Measurements from ENCODE around the gene CENPP. TPM values are rescaled to one million over a fixed set of nuclear protein-coding genes. Genes with fewer than 3 reads are reported as not detected.
A peak's percentile ranks its signal among the peaks of the same experiment; 100 is the strongest.

CENPP gene
- total RNA-seq, 1 experiment from 2014 or later: 14.3 TPM

DNA sequence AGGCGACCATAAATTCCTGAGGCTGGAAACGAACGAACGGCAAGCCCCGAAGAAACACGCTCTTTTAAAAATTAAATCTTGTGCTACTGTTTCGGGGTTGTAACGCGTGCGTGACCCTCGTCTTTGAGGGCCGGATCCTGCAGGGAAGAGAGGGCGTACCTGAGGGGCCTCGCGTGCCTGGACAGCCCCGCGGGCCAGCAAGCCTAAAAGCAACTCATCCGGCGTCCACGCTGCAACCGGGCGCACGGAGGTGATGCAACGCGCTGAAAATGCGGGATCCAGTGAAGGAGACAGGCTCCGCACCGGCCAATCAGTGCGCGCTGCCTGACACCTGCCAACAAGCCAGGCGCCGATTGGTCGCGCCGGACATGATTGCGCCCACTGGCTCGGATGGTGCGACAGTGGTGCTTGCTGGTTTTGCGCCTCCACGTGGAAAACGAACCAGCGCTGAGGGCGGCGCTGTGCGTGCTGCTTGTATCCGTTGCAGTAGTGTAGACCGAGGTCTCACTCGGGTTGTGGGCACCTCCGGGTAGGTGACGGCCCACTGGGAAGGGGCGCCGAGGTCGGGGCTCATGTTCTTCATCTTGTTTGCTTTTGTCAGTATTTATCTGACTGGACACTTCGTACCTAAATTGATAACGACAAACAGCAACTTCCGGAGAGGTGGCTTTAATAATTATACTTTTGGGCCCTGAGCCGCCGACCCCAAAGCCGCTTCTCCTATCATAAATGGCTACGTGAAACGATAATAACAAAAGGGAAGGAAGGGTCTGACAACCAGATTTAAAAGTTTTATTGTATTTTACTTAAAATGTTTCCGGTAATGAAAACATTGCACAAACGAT lies 32.1 kb upstream of the CENPP start, which contains the start of gene IARS1 (continued):
- TF ChIP-seq, protein P1, sequence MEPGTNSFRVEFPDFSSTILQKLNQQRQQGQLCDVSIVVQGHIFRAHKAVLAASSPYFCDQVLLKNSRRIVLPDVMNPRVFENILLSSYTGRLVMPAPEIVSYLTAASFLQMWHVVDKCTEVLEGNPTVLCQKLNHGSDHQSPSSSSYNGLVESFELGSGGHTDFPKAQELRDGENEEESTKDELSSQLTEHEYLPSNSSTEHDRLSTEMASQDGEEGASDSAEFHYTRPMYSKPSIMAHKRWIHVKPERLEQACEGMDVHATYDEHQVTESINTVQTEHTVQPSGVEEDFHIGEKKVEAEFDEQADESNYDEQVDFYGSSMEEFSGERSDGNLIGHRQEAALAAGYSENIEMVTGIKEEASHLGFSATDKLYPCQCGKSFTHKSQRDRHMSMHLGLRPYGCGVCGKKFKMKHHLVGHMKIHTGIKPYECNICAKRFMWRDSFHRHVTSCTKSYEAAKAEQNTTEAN (CRISPR knock-in tag; IDR thresholded peaks at IDR 0.05): no peak; the same call in 1 of the 2 replicates
- TF ChIP-seq, protein P2, sequence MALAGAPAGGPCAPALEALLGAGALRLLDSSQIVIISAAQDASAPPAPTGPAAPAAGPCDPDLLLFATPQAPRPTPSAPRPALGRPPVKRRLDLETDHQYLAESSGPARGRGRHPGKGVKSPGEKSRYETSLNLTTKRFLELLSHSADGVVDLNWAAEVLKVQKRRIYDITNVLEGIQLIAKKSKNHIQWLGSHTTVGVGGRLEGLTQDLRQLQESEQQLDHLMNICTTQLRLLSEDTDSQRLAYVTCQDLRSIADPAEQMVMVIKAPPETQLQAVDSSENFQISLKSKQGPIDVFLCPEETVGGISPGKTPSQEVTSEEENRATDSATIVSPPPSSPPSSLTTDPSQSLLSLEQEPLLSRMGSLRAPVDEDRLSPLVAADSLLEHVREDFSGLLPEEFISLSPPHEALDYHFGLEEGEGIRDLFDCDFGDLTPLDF (CRISPR knock-in tag; IDR thresholded peaks at IDR 0.05): peak; percentile 70; the same call in 1 of the 2 replicates
- TF ChIP-seq ZBTB21 (CRISPR knock-in tag; IDR thresholded peaks at IDR 0.05; ENCODE audit: borderline replicate concordance): peak; percentile 56; the same call in 1 of the 2 replicates
- TF ChIP-seq, protein P3, sequence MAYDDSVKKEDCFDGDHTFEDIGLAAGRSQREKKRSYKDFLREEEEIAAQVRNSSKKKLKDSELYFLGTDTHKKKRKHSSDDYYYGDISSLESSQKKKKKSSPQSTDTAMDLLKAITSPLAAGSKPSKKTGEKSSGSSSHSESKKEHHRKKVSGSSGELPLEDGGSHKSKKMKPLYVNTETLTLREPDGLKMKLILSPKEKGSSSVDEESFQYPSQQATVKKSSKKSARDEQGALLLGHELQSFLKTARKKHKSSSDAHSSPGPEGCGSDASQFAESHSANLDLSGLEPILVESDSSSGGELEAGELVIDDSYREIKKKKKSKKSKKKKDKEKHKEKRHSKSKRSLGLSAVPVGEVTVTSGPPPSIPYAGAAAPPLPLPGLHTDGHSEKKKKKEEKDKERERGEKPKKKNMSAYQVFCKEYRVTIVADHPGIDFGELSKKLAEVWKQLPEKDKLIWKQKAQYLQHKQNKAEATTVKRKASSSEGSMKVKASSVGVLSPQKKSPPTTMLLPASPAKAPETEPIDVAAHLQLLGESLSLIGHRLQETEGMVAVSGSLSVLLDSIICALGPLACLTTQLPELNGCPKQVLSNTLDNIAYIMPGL (CRISPR knock-in tag; IDR thresholded peaks at IDR 0.05): peak; percentile 76
- peak; percentile 40; the same call in 1 of the 2 replicates for TF ChIP-seq JUN (CRISPR knock-in tag; IDR thresholded peaks at IDR 0.05)
- TF ChIP-seq NFE2L1 (CRISPR knock-in tag; IDR thresholded peaks at IDR 0.05): peak; percentile 63; the same call in 1 of the 2 replicates
- no peak for TF ChIP-seq SMAD4 (CRISPR knock-in tag; IDR thresholded peaks at IDR 0.05)
- peak; percentile 100 for TF ChIP-seq GABPB1 (CRISPR knock-in tag; IDR thresholded peaks at IDR 0.05)
- no peak for TF ChIP-seq MXD4 (CRISPR knock-in tag; IDR thresholded peaks at IDR 0.05; ENCODE audit: borderline replicate concordance)
- peak; percentile 84; the same call in 1 of the 2 replicates for TF ChIP-seq SMAD3 (CRISPR knock-in tag; IDR thresholded peaks at IDR 0.05; ENCODE audit: borderline replicate concordance)
- TF ChIP-seq ZNF416 (CRISPR knock-in tag; IDR thresholded peaks at IDR 0.05): no peak
- no peak for TF ChIP-seq RORB (CRISPR knock-in tag; IDR thresholded peaks at IDR 0.05)
- TF ChIP-seq ARID4B (CRISPR knock-in tag; IDR thresholded peaks at IDR 0.05; ENCODE audit: borderline replicate concordance): peak; percentile 93
- peak; percentile 86 for TF ChIP-seq SP1 (CRISPR knock-in tag; conservative IDR thresholded peaks at IDR 0.05)
- TF ChIP-seq ZNF232 (CRISPR knock-in tag; IDR thresholded peaks at IDR 0.05): peak; percentile 89
- no peak for TF ChIP-seq SOX15 (CRISPR knock-in tag; IDR thresholded peaks at IDR 0.05)
- peak; percentile 74 for TF ChIP-seq TEAD1 (CRISPR knock-in tag; IDR thresholded peaks at IDR 0.05)
- TF ChIP-seq, protein P4, sequence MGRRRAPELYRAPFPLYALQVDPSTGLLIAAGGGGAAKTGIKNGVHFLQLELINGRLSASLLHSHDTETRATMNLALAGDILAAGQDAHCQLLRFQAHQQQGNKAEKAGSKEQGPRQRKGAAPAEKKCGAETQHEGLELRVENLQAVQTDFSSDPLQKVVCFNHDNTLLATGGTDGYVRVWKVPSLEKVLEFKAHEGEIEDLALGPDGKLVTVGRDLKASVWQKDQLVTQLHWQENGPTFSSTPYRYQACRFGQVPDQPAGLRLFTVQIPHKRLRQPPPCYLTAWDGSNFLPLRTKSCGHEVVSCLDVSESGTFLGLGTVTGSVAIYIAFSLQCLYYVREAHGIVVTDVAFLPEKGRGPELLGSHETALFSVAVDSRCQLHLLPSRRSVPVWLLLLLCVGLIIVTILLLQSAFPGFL (CRISPR knock-in tag; IDR thresholded peaks at IDR 0.05; ENCODE audit: borderline replicate concordance): no peak; the same call in 1 of the 2 replicates
- TF ChIP-seq ATF3 (CRISPR knock-in tag; conservative IDR thresholded peaks at IDR 0.05): peak; percentile 96
- peak; percentile 99 for TF ChIP-seq FOXK1 (CRISPR knock-in tag; IDR thresholded peaks at IDR 0.05)
- TF ChIP-seq CREM (CRISPR knock-in tag; IDR thresholded peaks at IDR 0.05): peak; percentile 92
- TF ChIP-seq ETV6 (CRISPR knock-in tag; IDR thresholded peaks at IDR 0.05): peak; percentile 98
- TF ChIP-seq, protein P5, sequence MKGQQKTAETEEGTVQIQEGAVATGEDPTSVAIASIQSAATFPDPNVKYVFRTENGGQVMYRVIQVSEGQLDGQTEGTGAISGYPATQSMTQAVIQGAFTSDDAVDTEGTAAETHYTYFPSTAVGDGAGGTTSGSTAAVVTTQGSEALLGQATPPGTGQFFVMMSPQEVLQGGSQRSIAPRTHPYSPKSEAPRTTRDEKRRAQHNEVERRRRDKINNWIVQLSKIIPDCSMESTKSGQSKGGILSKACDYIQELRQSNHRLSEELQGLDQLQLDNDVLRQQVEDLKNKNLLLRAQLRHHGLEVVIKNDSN (CRISPR knock-in tag; IDR thresholded peaks at IDR 0.05): peak; percentile 76
- no peak for TF ChIP-seq GTF2I (CRISPR knock-in tag; conservative IDR thresholded peaks at IDR 0.05)
- TF ChIP-seq MYBL2 (CRISPR knock-in tag; IDR thresholded peaks at IDR 0.05): peak; percentile 96
